NCI-H2029 (cell line): ENCODE data around the gene TGIF1.
A peak's percentile ranks its signal among the peaks of the same experiment; 100 is the strongest.
"Not testable (repeated sequence)": the region's sequence is repeated elsewhere in the genome, so short reads cannot be mapped to it uniquely, and the experiment has no call there.

Experiments
- DNase-seq: peaks from one replicate; lab custom pipeline; 2025; lab: John Stamatoyannopoulos, UW

TGIF1 gene

DNA sequence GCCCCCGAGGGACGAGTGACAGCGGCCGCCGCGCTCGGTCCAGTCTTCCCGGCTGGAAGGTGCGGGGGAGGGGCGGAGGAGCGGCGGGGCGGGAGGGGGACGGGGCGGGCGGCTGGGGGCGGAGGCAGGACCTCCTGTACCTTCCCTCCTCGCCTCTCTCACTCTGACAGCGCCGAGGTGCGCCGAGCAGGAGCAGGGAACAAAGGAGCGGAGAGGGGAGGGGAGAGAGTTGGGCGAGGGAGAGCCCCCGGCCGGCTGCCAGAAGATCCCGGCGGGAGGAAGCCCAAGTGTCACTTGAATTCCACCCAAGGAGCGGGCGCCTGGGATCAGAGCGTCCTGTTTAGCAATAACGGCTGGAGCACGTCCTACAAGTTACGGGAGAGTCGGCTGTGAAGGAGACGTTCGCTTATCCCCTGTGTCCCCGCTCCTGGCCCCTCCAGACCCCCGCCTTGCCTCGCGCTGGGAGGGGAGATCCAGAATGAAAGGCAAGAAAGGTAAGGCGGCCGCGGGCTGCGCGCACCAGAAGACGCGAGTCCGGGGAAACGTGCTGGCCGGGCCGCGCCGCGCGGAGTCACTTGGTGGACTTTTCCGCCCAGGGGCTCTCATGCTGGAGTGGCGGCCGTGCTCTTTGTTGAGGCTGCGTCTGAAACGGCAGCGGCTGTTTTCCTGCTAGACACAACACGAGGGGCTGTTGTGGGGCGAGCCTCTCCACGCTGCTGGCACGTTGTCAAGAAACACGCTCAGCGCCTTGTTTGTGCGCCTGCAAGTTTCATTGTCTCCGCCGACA lies at the start of gene TGIF1:
TSS of gene TGIF1 (plus strand) at position 161 of the 787 bp plus-strand sequence. CDS start at position 479, 318 bp downstream.
- peak; percentile 78 for DNase-seq

- no peak for DNase-seq
Observed at GRCh38 chr18:3400567-3401296, 49.2 kb upstream of the TGIF1 start.

GRCh38 chr18:3401669-3402620 lies 48.0 kb upstream of the TGIF1 start:
- DNase-seq: no peak

GRCh38 chr18:3402982-3403451 lies 47.0 kb upstream of the TGIF1 start:
- no peak for DNase-seq

DNA sequence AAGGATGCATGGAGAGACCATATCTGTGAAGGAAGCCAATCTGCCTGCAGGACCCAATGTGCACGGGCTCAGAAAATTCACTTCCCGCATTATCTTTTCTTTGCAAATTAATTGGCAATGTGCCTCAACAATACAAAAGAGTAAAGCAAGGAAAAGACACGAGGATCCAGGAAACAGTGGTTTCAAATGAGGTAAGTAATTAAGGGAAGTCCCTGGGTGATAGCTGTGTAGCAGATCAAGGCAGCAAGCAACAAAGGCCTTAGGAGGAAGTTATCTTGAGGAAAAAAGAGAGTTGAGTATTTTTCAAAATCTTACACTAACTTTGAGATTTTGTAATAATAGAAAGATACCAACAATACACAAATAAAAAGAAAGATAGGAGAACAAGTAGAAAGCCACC lies 44.3 kb upstream of the TGIF1 start:
- no peak for DNase-seq

GRCh38 chr18:3408107-3408506 lies 41.9 kb upstream of the TGIF1 start:
- no peak for DNase-seq

DNA sequence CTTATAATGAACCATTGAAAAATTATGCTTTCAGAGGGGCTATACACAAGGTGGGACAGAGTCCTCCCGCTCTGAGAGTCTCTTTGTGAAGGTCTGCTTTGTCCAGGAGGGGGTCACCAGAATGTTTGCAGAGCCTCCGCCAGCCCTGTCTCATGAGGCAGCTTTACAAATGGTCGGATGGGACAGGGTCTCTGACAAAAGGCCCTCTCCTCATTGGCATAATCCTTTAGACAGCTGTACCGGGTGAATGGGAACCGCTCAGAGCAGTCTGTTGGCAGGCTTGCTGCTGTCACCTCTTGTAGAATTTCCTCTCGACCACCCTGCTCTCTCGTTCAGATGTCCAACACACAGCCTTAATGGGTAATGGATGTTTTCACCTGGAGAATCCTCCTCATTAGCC lies 40.2 kb upstream of the TGIF1 start:
- no peak for DNase-seq

DNA sequence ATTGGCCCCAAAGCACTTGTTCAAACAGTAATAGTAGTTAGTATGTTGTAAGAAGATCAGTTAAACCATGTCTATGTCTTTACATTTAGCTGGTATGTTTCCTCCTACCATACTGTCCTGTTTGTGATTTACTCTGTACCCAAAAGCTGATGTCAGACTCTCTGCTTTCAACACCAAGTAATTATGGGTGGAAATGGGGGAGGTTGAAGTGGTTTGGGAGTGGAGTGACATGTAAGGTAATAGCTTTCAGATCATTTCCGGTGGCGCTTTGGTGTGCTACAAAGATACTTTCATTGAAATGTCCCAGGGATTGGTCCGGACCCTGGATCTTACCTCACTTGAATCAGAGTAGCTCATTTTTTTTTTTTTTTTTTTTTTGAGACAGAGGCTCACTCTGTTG lies 39.7 kb upstream of the TGIF1 start:
- DNase-seq: no peak

- DNase-seq: not testable (repeated sequence)
Observed at GRCh38 chr18:3410876-3411275, 39.1 kb upstream of the TGIF1 start.

- no peak for DNase-seq
Observed at GRCh38 chr18:3411327-3411726, 38.6 kb upstream of the TGIF1 start.

DNA sequence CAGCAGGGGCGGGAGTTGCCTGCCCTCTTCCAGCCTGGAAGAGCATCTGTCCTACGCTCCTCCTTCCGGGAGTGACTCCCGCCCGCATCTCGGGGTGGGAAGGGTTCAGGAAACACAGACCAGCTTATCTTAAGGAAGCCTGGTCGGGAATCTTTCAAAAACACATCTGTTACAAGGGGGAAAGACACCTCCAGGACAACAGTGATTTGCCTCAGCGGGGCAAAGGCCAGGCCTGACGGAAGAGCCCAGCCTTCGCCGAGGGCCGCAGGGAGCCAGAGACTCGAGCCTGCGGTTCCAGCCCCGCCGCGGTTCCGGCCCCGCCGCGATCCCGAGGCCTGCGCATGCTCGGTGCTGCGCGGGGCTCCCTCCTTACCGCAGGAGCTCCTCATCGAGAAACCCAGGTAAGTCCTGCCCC lies 38.1 kb upstream of the TGIF1 start:
- peak; percentile 11 for DNase-seq

GRCh38 chr18:3412528-3412927 lies 37.4 kb upstream of the TGIF1 start:
- not testable (repeated sequence) for DNase-seq

GRCh38 chr18:3415110-3415509 lies 34.9 kb upstream of the TGIF1 start:
- no peak for DNase-seq

- DNase-seq: no peak
Observed at GRCh38 chr18:3418083-3418482, 31.9 kb upstream of the TGIF1 start.

DNA sequence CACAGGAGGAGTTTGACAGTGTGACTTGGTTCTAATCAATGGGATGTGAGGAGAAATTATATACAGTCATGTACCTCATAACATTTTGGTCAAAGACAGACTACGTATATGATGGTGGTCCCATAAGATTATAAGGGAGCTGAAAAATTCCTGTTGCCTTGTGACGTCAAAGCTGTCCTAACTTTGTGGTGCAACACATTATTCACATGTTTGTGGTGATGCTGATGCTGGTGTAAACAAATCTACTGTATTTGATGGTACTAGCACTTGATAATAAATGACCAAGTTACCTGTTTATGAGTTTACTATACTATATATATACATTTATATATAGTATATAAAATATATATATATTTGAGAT lies 29.1 kb upstream of the TGIF1 start:
- no peak for DNase-seq

GRCh38 chr18:3422905-3423304 lies 27.1 kb upstream of the TGIF1 start:
- no peak for DNase-seq

- DNase-seq: no peak
Observed at GRCh38 chr18:3424280-3424890, 25.6 kb upstream of the TGIF1 start.

DNA sequence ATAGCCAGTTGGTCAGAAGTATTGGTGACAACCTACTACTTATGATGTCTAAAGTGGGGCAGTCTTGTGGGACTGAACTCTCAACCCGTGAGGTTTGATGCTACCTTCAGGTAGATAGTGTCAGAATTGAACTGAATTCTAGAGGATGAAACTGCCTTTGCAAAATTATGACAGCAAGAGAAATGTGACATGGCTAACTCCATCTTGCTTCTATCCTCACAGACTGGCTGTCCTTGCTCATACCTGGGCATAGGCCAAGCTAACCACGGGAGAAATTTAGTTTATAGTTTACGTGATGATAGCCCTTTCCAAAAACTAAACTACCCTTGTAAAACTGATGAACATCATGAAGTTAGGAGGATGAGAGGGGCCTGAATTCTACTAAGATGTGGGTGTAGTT lies 24.9 kb upstream of the TGIF1 start:
- no peak for DNase-seq

DNA sequence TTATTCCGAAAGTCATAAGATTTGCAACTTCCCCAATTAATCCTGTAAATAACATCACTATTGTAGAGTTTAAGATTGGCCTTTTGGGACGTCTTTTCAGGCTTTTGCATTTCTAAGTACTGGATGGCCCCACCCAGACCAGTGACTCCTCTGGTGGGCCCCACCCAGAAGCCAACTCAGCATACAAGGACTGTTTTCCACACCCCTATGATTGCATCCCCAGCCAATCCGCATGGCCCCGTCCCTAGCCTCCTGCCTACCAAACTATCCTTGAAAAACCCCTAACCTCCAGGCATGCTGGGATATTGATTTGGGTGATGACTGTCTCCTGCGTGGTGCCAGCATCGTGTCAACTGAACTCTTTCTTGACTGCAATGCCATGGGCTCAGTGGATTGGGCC lies 24.5 kb upstream of the TGIF1 start:
- DNase-seq: no peak

DNA sequence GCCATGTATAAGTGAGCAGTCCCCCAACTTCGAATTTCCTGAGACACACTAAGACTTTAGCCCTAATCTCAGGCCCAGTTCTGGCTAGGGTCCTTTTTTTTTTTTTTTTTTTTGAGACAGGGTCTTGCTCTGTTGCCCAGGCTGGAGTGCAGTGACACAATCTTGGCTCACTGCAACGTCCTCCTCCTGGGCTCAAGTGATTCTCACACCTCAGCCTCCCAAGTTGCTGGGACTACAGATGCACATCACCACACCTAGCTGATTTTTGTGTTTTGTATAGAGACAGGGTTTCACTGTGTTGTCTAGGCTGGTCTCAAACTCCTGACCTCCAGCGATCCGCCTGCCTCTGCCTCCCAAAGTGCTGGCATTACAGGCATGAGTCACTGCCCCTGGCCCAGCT lies 23.9 kb upstream of the TGIF1 start:
- DNase-seq: no peak

- no peak for DNase-seq
Observed at GRCh38 chr18:3427944-3428343, 22.0 kb upstream of the TGIF1 start.

DNA sequence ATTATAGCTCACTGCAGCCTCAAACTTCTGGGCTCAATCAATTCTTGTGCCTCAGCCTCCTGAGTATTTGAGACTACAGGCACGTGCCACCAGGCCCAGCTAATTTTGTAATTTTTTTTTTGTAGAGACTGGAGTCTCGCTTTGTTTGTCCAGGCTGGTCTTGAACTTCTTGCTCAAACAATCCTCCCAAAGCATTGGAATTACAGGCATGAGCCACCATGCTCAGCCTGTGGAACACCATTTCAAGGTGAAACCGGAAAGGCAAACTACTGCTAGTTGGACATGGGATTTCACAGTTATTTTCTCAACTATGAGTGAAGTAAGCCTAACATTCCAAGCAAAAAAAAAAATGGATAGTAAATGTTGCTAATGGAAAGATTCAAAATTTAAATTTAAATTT lies 20.9 kb upstream of the TGIF1 start:
- no peak for DNase-seq
